ENCODE results near the gene CACNA2D3.

GRCh38 chr3:54901906-54902685 lies 779.7 kb downstream of the CACNA2D3 start:
- TF ChIP-seq CTCF (IDR thresholded peaks at IDR 0.05), result no peak
- TF ChIP-seq POLR2A (IDR thresholded peaks at IDR 0.05), result no peak
